Gastrocnemius medialis (tissue), 4 donors: ENCODE measurements around the gene C4B.

Source experiments
- POLR2A ChIP-seq, 2 donors: fragments of 450-650 bp; IDR thresholded peaks; one replicate each; pipeline ENCODE4 v1.6.1; 2017; ENCODE audit warnings: antibody characterized with exemption in 2 of 2, mild to moderate bottlenecking in 2 of 2, moderate library complexity in 2 of 2
- TF ChIP-seq, protein P1 (sequence below), 5 experiments: fragments of 450-650 bp in 3 of 5; fragments of 200-600 bp in 2 of 5; sonication (generic) in 2 of 5; IDR thresholded peaks in 4 of 5; conservative IDR thresholded peaks in 1 of 5; 1 replicate in 4 of 5; 2 replicates in 1 of 5; pipeline ENCODE4 v1.5.1; 2016 to 2019; ENCODE audit warnings: antibody characterized with exemption in 5 of 5, mild to moderate bottlenecking in 3 of 5, moderate library complexity in 3 of 5

DNA sequence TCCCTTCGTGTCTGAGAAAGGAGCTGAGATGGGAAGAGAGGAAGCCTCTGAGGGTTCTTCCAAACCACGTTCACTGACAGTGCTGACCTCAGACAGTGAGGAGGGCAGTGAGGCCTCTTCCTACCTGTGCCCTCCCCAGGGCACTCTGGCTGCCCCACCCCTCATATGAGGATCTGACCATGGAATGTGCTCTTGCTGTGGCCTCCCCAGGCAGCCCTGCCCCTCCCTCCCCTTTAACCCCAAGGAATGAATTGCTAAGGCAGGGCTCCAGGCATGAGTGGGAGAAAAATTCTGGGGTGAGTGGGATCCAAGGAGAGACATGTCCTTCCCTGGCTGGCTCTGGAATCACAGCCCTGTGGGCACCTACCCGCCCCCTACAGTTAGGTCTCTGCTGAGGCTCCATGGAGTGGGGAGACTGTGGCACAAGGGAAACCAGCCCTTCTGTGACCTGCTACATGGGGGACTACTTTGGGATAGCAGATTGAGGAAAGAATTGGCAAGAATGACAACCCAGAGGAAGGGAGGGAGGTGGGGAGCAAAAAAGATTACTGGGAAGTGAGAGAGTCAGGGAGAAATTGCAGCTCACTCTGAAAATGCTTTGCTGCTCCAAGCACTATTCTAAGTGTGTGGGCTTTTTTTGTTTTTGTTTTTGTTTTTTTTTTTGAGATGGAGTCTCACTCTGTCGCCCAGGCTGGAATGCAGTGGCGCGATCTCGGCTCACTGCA, 65.1 kb downstream of the C4B start:
- TF ChIP-seq POLR2A (IDR thresholded peaks at IDR 0.05): no peak
- TF ChIP-seq, protein P1, sequence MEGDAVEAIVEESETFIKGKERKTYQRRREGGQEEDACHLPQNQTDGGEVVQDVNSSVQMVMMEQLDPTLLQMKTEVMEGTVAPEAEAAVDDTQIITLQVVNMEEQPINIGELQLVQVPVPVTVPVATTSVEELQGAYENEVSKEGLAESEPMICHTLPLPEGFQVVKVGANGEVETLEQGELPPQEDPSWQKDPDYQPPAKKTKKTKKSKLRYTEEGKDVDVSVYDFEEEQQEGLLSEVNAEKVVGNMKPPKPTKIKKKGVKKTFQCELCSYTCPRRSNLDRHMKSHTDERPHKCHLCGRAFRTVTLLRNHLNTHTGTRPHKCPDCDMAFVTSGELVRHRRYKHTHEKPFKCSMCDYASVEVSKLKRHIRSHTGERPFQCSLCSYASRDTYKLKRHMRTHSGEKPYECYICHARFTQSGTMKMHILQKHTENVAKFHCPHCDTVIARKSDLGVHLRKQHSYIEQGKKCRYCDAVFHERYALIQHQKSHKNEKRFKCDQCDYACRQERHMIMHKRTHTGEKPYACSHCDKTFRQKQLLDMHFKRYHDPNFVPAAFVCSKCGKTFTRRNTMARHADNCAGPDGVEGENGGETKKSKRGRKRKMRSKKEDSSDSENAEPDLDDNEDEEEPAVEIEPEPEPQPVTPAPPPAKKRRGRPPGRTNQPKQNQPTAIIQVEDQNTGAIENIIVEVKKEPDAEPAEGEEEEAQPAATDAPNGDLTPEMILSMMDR (IDR thresholded peaks at IDR 0.05 in 4 of 5, conservative IDR thresholded peaks at IDR 0.05 in 1 of 5): no peak
